CD4-positive, CD25-positive, alpha-beta regulatory T cell (primary cell): ENCODE data around the gene GLI3. TPM values are rescaled to one million over a fixed set of nuclear protein-coding genes. Genes with fewer than 3 reads are reported as not detected.

Source experiments
- ATAC-seq, 2 donors: fragments of 150-1000 bp; cut with Tn5 transposase; one replicate each; pipeline ENCODE4 v1.10.0; 2021; ENCODE audit warnings: low read depth in 2 of 2, moderate number of reproducible peaks in 2 of 2, moderate library complexity in 1 of 2
- DNase-seq, 3 donors: peaks; one replicate each; pipeline versions ENCODE4 v3.0.0 to v3.0.0-alpha.2; 2012 to 2022; ENCODE audit warnings: mixed read lengths in 1 of 3
- H3K27ac ChIP-seq: one replicate; pipeline ENCODE4 v1.7.0; 2013; ENCODE audit warnings: mild to moderate bottlenecking, low read length; ENCODE audit not compliant: insufficient read depth, poor library complexity, severe bottlenecking
- H3K27me3 ChIP-seq: one replicate; pipeline ENCODE4 v1.7.0; 2013; ENCODE audit warnings: low read length; ENCODE audit not compliant: control insufficient read depth, insufficient read depth
- H3K36me3 ChIP-seq: one replicate; pipeline ENCODE4 v1.7.0; 2013; ENCODE audit warnings: mild to moderate bottlenecking, low read length, moderate library complexity; ENCODE audit not compliant: control insufficient read depth, insufficient read depth
- H3K4me1 ChIP-seq: 2 replicates; pipeline ENCODE4 v1.7.0; 2013; ENCODE audit warnings: mild to moderate bottlenecking, low read length; ENCODE audit not compliant: insufficient read depth, control insufficient read depth, poor library complexity, severe bottlenecking
- H3K4me3 ChIP-seq: one replicate; pipeline ENCODE4 v1.7.0; 2013; ENCODE audit warnings: low read depth, mild to moderate bottlenecking, low read length, moderate library complexity
- H3K9me3 ChIP-seq, 2 experiments: 1 replicate in 1 of 2; 2 replicates in 1 of 2; pipeline ENCODE4 v1.7.0; 2013; ENCODE audit warnings: low read length in 2 of 2, mild to moderate bottlenecking in 1 of 2, moderate library complexity in 1 of 2; ENCODE audit not compliant: control insufficient read depth in 2 of 2
- H3K27ac Mint-ChIP-seq, 3 donors: one replicate each; pipeline ENCODE4 v1.8.0; 2020 to 2022; ENCODE audit warnings: mild to moderate bottlenecking in 3 of 3, mixed read lengths in 3 of 3, moderate library complexity in 2 of 3
- H3K27me3 Mint-ChIP-seq: one replicate; pipeline ENCODE4 v1.8.0; 2022; ENCODE audit warnings: mild to moderate bottlenecking, mixed read lengths
- H3K36me3 Mint-ChIP-seq: one replicate; pipeline ENCODE4 v1.8.0; 2020; ENCODE audit warnings: mixed read lengths
- H3K4me1 Mint-ChIP-seq, 4 donors: one replicate each; pipeline ENCODE4 v1.8.0; 2020 to 2022; ENCODE audit warnings: mixed read lengths in 4 of 4, mild to moderate bottlenecking in 1 of 4
- H3K4me3 Mint-ChIP-seq, 4 donors: one replicate each; pipeline ENCODE4 v1.8.0; 2020 to 2022; ENCODE audit warnings: mild to moderate bottlenecking in 4 of 4, mixed read lengths in 4 of 4, moderate library complexity in 3 of 4
- H3K9me3 Mint-ChIP-seq, 7 donors: one replicate each; pipeline ENCODE4 v1.8.0; 2020 to 2022; ENCODE audit warnings: mixed read lengths in 7 of 7, mild to moderate bottlenecking in 3 of 7, moderate library complexity in 2 of 7
- polyA plus RNA-seq, 4 donors: library from polyadenylated mRNA; unstranded; fragments of 300-500 nt; fragmentation: Illumina TruSeq; gene quantifications; one replicate each; pipeline ENCODE4 v1.2.3, GENCODE V29; 2021
- total RNA-seq: library from RNA; stranded (reverse); gene quantifications from one replicate; pipeline ENCODE4 v1.2.3, GENCODE V29; 2022

GLI3 gene
- total and polyA plus RNA-seq, 5 donors from 2014 or later, result not detected

DNA sequence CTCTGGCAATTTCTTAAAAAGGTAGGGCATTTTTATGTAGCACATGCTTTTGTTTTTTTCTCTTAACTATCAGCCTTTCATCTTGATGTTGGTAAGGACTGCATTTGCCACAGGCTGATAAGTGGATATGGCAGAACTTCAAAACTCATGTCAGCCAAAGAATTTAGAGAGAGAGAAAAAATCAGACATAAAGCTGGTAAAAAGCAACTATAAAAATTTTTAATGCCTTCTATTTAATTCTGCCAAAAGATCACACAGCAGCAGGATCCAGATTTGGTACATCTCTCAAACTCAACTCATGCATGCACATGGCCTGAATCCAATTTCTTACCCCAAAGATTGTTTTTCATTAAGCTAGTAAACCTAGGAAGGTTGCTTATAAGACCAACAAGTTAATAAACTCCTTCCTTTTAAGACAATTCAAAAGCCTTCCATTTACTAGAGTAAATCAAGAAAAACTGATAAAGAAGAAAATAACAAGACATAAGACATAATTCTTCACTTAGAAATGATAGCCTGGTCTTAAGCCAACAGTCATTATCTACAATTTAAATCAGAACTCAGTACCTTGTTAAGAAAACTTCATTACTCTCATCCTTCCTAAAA, 69.3 kb downstream of the GLI3 start:
- no peaks in the 10 kb centered on the region for H3K36me3 ChIP-seq
- H3K27me3 Mint-ChIP-seq, result no peaks in the 10 kb centered on the region
- no peaks in the 10 kb centered on the region for H3K36me3 Mint-ChIP-seq
- H3K4me1 ChIP-seq, result no peaks in the 10 kb centered on the region
- no peak overlapping the region for H3K4me3 Mint-ChIP-seq
- no peak overlapping the region for H3K4me3 ChIP-seq
- no peaks in the 10 kb centered on the region for H3K9me3 ChIP-seq
- no peaks in the 10 kb centered on the region for H3K27me3 ChIP-seq
- no peak overlapping the region for H3K27ac ChIP-seq
- no peak overlapping the region for H3K27ac Mint-ChIP-seq
- H3K4me1 Mint-ChIP-seq, result no peaks in the 10 kb centered on the region
- H3K9me3 Mint-ChIP-seq, result peaks cover 0 to 5% (median 0%) of the 10 kb centered on the region in 7 donors
- ATAC-seq (no peak), DNase-seq (no peak)

DNA sequence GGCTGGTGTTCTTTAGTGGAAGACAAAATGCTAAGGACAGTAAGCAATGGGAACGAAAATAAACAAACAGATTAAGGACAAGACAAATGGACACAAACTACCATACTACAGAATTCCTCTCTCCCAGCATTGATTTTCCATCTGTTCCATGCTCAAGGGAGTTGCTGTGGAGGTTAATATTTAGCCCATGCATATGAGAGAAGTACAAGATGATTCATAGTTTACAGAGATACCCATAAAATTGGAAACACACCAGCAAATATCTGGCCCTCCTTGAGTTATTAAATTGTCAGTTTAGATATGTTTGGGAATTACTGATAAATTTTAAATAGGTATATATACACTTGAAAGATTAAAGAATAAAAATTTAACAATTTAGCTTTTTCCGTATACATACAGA, 69.8 kb downstream of the GLI3 start:
- H3K4me1 Mint-ChIP-seq, result no peaks in the 10 kb centered on the region
- Histone ChIP-seq H3K27ac (no peak overlapping the region), H3K4me1 (no peaks in the 10 kb centered on the region), H3K4me3 (no peak overlapping the region), H3K9me3 (no peaks in the 10 kb centered on the region), H3K27me3 (no peaks in the 10 kb centered on the region), H3K36me3 (no peaks in the 10 kb centered on the region)
- no peaks in the 10 kb centered on the region for H3K27me3 Mint-ChIP-seq
- no peak for DNase-seq
- H3K4me3 Mint-ChIP-seq, result no peak overlapping the region
- H3K9me3 Mint-ChIP-seq, result peaks cover 0 to 5% (median 0%) of the 10 kb centered on the region in 7 donors
- ATAC-seq, result no peak
- H3K36me3 Mint-ChIP-seq, result no peaks in the 10 kb centered on the region
- H3K27ac Mint-ChIP-seq, result no peak overlapping the region

DNA sequence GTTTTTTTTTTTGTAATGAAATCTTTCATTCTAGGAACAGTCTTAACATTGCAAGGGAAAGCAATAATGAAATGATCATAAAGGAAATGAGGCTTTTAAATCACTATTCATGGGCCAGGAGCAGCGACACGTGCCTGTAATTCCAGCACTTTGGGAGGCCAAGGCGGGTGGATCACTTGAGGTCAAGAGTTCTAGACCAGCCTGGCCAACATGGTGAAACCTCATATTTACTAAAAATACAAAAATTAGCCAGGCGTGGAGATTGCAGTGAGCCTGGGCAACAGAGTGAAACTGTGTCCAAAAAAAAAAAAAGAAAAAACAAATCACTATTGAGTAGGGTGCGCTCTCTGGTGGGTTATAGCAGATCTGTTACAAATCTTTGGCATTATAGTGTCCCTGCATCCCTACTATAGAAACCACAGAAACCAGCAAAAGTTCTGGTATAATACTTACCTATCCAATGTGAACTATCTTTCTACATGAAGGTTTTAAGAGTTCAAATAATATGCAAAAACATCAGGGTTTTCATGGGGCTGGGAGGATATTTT, 72.1 kb downstream of the GLI3 start:
- no peaks in the 10 kb centered on the region for H3K27me3 Mint-ChIP-seq
- peaks cover 0 to 5% (median 0%) of the 10 kb centered on the region in 7 donors for H3K9me3 Mint-ChIP-seq
- Histone ChIP-seq H3K27ac (no peak overlapping the region), H3K27me3 (no peaks in the 10 kb centered on the region), H3K36me3 (no peaks in the 10 kb centered on the region), H3K4me1 (no peaks in the 10 kb centered on the region), H3K9me3 (no peaks in the 10 kb centered on the region), H3K4me3 (no peak overlapping the region)
- no peak overlapping the region for H3K4me3 Mint-ChIP-seq
- no peaks in the 10 kb centered on the region for H3K36me3 Mint-ChIP-seq
- no peaks in the 10 kb centered on the region for H3K4me1 Mint-ChIP-seq
- DNase-seq (no peak), ATAC-seq (no peak)
- H3K27ac Mint-ChIP-seq, result no peak overlapping the region

DNA sequence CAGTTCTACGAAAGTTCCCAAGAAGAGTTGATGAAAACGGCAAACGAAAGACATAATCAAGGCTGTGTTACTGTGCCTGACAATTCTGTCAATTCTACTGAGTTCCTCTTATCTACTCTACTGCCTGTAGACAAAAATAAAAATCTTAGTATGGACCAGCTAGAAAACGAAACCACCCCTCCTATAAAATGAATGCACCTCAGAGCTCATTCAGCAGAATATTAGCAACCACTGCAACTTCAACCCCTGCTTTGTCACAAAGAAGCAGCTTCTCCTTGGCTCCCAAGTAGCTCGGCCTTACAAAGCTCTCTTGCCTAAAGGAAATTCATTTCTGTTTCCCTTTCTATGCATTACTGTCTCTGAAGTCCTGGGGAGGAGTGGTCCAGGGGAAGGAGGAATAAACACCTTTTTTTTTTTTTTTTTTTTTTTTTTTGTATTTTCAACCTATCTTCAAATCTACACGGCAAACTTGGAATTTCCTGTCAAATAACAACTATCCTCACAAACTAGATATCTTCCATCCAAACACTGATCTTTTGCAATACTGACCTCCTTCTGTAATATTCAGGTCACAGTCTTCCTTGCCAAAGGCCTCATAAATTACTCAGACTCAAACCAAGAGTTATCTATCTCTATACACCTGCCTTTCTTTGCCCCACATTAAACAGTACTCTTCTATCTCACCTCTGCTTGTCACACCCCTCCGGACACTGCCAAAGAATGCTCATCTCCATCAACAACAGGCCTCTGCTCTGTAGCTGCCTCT, 74.3 kb downstream of the GLI3 start:
- Mint-ChIP-seq H3K27me3 (no peaks in the 10 kb centered on the region), H3K9me3 (peaks cover 0 to 5% (median 0%) of the 10 kb centered on the region in 7 donors)
- ATAC-seq, result no peak

DNA sequence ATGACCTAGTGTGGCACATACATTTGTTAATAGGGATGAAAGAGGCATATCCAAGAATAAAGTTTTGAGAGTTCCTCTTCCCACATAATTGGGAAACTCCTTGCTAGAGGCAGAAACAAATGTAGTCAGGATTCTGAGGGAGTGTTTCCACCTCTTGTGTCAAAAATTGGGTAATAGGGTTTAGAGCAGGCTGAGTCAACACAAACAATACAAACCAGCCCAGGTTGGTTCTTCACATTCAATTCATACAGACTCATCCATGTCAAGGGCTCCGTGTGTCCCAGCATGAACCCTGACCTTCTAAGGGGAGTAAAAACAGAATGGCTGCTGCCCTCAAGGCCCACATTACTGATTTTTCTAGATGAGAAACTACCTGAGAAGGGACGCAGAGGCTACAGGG, 75.3 kb downstream of the GLI3 start:
- H3K4me3 ChIP-seq, result no peak overlapping the region
- no peaks in the 10 kb centered on the region for H3K27me3 ChIP-seq
- Mint-ChIP-seq H3K27ac (no peak overlapping the region), H3K4me3 (no peak overlapping the region), H3K27me3 (no peaks in the 10 kb centered on the region), H3K36me3 (no peaks in the 10 kb centered on the region), H3K9me3 (peaks cover 0 to 5% (median 0%) of the 10 kb centered on the region in 7 donors), H3K4me1 (no peaks in the 10 kb centered on the region)
- H3K36me3 ChIP-seq, result no peaks in the 10 kb centered on the region
- H3K4me1 ChIP-seq, result no peaks in the 10 kb centered on the region
- ATAC-seq, result no peak
- no peak for DNase-seq
- H3K27ac ChIP-seq, result no peak overlapping the region
- H3K9me3 ChIP-seq, result no peaks in the 10 kb centered on the region

More for the DNA sequence above, 74.3 kb downstream of the GLI3 start:
- Histone ChIP-seq H3K27me3 (no peaks in the 10 kb centered on the region), H3K27ac (no peak overlapping the region), H3K4me1 (no peaks in the 10 kb centered on the region), H3K9me3 (no peaks in the 10 kb centered on the region), H3K36me3 (no peaks in the 10 kb centered on the region), H3K4me3 (no peak overlapping the region)
- Mint-ChIP-seq H3K36me3 (no peaks in the 10 kb centered on the region), H3K27ac (no peak overlapping the region), H3K4me3 (no peak overlapping the region), H3K4me1 (no peaks in the 10 kb centered on the region)
- no peak for DNase-seq

DNA sequence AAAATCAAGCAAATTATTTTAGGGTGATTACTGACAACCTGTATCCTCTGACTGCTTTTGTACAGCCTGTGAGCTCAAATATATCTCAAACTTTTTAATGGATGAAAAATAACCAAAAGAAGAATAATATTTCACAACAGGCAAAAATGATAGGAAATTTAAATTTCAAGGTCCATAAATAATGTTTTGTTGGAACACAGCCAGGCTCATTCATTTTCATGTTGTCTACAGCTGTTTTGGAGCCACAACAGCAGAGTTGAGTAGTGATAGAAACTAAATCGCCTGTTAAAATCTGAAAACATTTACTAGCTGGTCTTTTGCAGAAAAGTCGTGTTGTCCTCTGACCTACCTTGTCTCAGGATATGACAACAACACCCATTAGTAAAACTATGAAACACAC, 75.9 kb downstream of the GLI3 start:
- Histone ChIP-seq H3K27ac (no peak overlapping the region), H3K4me1 (no peaks in the 10 kb centered on the region), H3K27me3 (no peaks in the 10 kb centered on the region), H3K4me3 (no peak overlapping the region), H3K36me3 (no peaks in the 10 kb centered on the region), H3K9me3 (no peaks in the 10 kb centered on the region)
- DNase-seq, result no peak
- Mint-ChIP-seq H3K27ac (peak overlapping the region in 1 of 3 donors; percentile 18), H3K27me3 (no peaks in the 10 kb centered on the region), H3K4me1 (no peaks in the 10 kb centered on the region), H3K4me3 (no peak overlapping the region), H3K36me3 (no peaks in the 10 kb centered on the region), H3K9me3 (peaks cover 0 to 2% (median 0%) of the 10 kb centered on the region in 7 donors)
- ATAC-seq, result no peak

DNA sequence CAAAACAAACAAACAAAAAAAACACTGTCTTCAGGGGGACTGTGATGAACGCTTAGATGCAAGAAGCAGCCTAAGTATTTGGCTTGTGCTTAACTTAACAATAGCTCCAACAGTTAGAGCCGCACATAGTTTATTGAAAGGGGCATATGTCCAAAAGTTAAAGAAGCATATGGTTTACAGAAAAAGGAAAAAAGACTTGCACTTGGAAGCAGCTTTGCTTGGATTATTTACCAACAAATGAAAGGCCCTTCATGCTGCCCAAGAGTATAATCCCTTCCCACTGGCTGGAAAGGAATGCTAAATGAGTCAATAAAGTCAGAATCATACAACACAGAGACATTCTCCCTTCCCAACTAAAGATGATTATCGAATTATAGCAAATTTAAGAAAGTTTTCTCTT, 77.9 kb downstream of the GLI3 start:
- no peak for DNase-seq
- H3K4me3 ChIP-seq, result no peak overlapping the region
- no peaks in the 10 kb centered on the region for H3K36me3 ChIP-seq
- H3K9me3 Mint-ChIP-seq, result peaks cover 0 to 2% (median 0%) of the 10 kb centered on the region in 7 donors
- no peaks in the 10 kb centered on the region for H3K9me3 ChIP-seq
- no peak overlapping the region for H3K27ac ChIP-seq
- no peak overlapping the region for H3K4me3 Mint-ChIP-seq
- no peak for ATAC-seq
- no peaks in the 10 kb centered on the region for H3K4me1 ChIP-seq
- no peaks in the 10 kb centered on the region for H3K36me3 Mint-ChIP-seq
- no peaks in the 10 kb centered on the region for H3K27me3 Mint-ChIP-seq
- H3K27me3 ChIP-seq, result no peaks in the 10 kb centered on the region
- no peak overlapping the region for H3K27ac Mint-ChIP-seq
- H3K4me1 Mint-ChIP-seq, result no peaks in the 10 kb centered on the region
